Iris pigment epithelial cell (primary cell): ENCODE measurements around the gene KCNAB1.
"Not testable (repeated sequence)": the region's sequence is repeated elsewhere in the genome, so short reads cannot be mapped to it uniquely, and the experiment has no call there.

Experiments used
- DNase-seq: peaks from one replicate; pipeline ENCODE4 v3.0.0-alpha.2; 2011; ENCODE audit warnings: low read depth

Gene KCNAB1

GRCh38 chr3:156273111-156273694 lies 152.8 kb downstream of the KCNAB1 start:
- DNase-seq = no peak

- no peak for DNase-seq
Observed at GRCh38 chr3:156274791-156275190, 154.4 kb downstream of the KCNAB1 start.

- not testable (repeated sequence) for DNase-seq
Observed at GRCh38 chr3:156284637-156285036, 164.3 kb downstream of the KCNAB1 start.

GRCh38 chr3:156285626-156286025 lies 165.2 kb downstream of the KCNAB1 start:
- DNase-seq = no peak

- DNase-seq = no peak
Observed at GRCh38 chr3:156290924-156291271, 170.5 kb downstream of the KCNAB1 start.

GRCh38 chr3:156291272-156292123 lies 171.1 kb downstream of the KCNAB1 start:
- peak; percentile 10 for DNase-seq

GRCh38 chr3:156293566-156293965 lies 173.2 kb downstream of the KCNAB1 start:
- no peak for DNase-seq

- DNase-seq = no peak
Observed at GRCh38 chr3:156297582-156297981, 177.2 kb downstream of the KCNAB1 start.

GRCh38 chr3:156298014-156298413 lies 177.6 kb downstream of the KCNAB1 start:
- no peak for DNase-seq

- DNase-seq = no peak
Observed at GRCh38 chr3:156298938-156299337, 178.6 kb downstream of the KCNAB1 start.

- DNase-seq = no peak
Observed at GRCh38 chr3:156299569-156299968, 179.2 kb downstream of the KCNAB1 start.

- DNase-seq = no peak
Observed at GRCh38 chr3:156300371-156300770, 180.0 kb downstream of the KCNAB1 start.

- no peak for DNase-seq
Observed at GRCh38 chr3:156300929-156301840, 180.8 kb downstream of the KCNAB1 start.

GRCh38 chr3:156303001-156303707 lies 182.8 kb downstream of the KCNAB1 start:
- DNase-seq = no peak

- peak; percentile 65 for DNase-seq
Observed at GRCh38 chr3:156304406-156304805, 184.0 kb downstream of the KCNAB1 start.

- DNase-seq = no peak
Observed at GRCh38 chr3:156305672-156306071, 185.3 kb downstream of the KCNAB1 start.

GRCh38 chr3:156307704-156308103 lies 187.3 kb downstream of the KCNAB1 start:
- peak; percentile 84 for DNase-seq

GRCh38 chr3:156311431-156311830 lies 191.1 kb downstream of the KCNAB1 start:
- DNase-seq = no peak

- DNase-seq = no peak
Observed at GRCh38 chr3:156311930-156312329, 191.6 kb downstream of the KCNAB1 start.

- no peak for DNase-seq
Observed at GRCh38 chr3:156316076-156316475, 195.7 kb downstream of the KCNAB1 start.

GRCh38 chr3:156317462-156318074 lies 197.2 kb downstream of the KCNAB1 start:
- peak; percentile 47 for DNase-seq

- no peak for DNase-seq
Observed at GRCh38 chr3:156321945-156322344, 201.6 kb downstream of the KCNAB1 start.
